Mucosa of descending colon (tissue), 3 donors: ENCODE data around the gene ZBTB44. TPM values are rescaled to one million over a fixed set of nuclear protein-coding genes. Genes with fewer than 3 reads are reported as not detected.

ENCODE experiments used
- ATAC-seq: fragments of 200-7000 bp; cut with Tn5 transposase; one replicate; pipeline ENCODE4 v1.9.1; 2020; ENCODE audit warnings: mild to moderate bottlenecking, moderate library complexity
- DNase-seq, 3 donors: peaks; one replicate each; pipeline ENCODE4 v3.0.0-alpha.2; 2020
- H3K36me3 ChIP-seq: fragments of 200-600 bp; one replicate; pipeline ENCODE4 v1.8.0; 2021; ENCODE audit warnings: low read depth, mild to moderate bottlenecking
- H3K4me1 ChIP-seq: fragments of 200-600 bp; one replicate; pipeline ENCODE4 v1.8.0; 2021; ENCODE audit warnings: low read depth, mild to moderate bottlenecking
- H3K4me3 ChIP-seq: fragments of 200-600 bp; one replicate; pipeline ENCODE4 v1.8.0; 2021; ENCODE audit warnings: mild to moderate bottlenecking
- H3K9me3 ChIP-seq: fragments of 200-600 bp; one replicate; pipeline ENCODE4 v1.8.0; 2021; ENCODE audit warnings: mild to moderate bottlenecking
- intact Hi-C, 2 donors: fragments of 100-400 bp; cut with DNase I in 1 of 2; cut with micrococcal nuclease in 1 of 2; formaldehyde crosslinking; loops; one replicate each; pipeline versions ENCODE4 v1.11.0 to v1.11.1; 2022; cut with DNase I, micrococcal nuclease
- total RNA-seq, 3 donors: library from RNA; stranded (reverse); fragmentation: NEBNext Ultra II Directional in 2 of 3; extraction: Animal tissue kit (Norgen Biotek cat#: 25700) in 2 of 3; gene quantifications; one replicate each; pipeline versions ENCODE4 v1.2.1 to v1.2.4, GENCODE V29; 2021 to 2023
- TF ChIP-seq, protein P1 (sequence below): fragments of 200-600 bp; IDR thresholded peaks from one replicate; pipeline ENCODE4 v1.8.0; 2022; ENCODE audit warnings: antibody characterized with exemption, mild to moderate bottlenecking
- donor health status: DM: no; HTN: no; CAD: no; lungs with moderate emphysema.
- donor health status: DM: no; HTN: no; CAD: no.
- donor health status: DM: no; HTN: yes; CAD: no.

The ZBTB44 gene
- total RNA-seq, 3 donors from 2014 or later = 26.5 to 56.8 (median 32.4) TPM

DNA sequence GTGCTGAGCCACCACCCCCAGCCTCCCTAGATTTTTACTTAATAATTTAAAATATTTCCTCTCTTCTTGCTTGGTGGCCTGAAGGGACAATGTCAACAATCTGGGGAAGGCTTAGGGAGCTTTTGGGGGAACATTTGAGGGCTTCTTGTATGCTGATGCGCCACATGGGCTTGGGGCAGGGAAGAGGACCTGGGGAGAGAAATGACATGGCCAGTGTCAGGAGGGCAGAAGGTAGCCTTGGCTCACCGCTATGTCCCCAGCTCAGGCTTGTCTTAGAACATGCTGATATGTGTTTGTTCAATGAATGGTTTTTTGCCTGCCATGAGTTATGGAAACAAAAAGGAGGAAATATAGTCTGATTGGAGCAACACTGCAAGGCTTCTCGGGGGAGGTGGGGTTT lies 103.6 kb downstream of the ZBTB44 start:
- Histone ChIP-seq H3K36me3 (peaks cover 6% of the 10 kb centered on the region), H3K4me1 (no peaks in the 10 kb centered on the region), H3K4me3 (no peak overlapping the region), H3K9me3 (no peaks in the 10 kb centered on the region)
- intact Hi-C loops = loop anchor here (10.0 kb wide), 1 partner anchor 654 kb away; no protein-coding TSS in a partner anchor
- peak in 1 of 3 donors; percentile 1 for DNase-seq
- no peak for ATAC-seq
- TF ChIP-seq, protein P1, sequence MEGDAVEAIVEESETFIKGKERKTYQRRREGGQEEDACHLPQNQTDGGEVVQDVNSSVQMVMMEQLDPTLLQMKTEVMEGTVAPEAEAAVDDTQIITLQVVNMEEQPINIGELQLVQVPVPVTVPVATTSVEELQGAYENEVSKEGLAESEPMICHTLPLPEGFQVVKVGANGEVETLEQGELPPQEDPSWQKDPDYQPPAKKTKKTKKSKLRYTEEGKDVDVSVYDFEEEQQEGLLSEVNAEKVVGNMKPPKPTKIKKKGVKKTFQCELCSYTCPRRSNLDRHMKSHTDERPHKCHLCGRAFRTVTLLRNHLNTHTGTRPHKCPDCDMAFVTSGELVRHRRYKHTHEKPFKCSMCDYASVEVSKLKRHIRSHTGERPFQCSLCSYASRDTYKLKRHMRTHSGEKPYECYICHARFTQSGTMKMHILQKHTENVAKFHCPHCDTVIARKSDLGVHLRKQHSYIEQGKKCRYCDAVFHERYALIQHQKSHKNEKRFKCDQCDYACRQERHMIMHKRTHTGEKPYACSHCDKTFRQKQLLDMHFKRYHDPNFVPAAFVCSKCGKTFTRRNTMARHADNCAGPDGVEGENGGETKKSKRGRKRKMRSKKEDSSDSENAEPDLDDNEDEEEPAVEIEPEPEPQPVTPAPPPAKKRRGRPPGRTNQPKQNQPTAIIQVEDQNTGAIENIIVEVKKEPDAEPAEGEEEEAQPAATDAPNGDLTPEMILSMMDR = no peak

DNA sequence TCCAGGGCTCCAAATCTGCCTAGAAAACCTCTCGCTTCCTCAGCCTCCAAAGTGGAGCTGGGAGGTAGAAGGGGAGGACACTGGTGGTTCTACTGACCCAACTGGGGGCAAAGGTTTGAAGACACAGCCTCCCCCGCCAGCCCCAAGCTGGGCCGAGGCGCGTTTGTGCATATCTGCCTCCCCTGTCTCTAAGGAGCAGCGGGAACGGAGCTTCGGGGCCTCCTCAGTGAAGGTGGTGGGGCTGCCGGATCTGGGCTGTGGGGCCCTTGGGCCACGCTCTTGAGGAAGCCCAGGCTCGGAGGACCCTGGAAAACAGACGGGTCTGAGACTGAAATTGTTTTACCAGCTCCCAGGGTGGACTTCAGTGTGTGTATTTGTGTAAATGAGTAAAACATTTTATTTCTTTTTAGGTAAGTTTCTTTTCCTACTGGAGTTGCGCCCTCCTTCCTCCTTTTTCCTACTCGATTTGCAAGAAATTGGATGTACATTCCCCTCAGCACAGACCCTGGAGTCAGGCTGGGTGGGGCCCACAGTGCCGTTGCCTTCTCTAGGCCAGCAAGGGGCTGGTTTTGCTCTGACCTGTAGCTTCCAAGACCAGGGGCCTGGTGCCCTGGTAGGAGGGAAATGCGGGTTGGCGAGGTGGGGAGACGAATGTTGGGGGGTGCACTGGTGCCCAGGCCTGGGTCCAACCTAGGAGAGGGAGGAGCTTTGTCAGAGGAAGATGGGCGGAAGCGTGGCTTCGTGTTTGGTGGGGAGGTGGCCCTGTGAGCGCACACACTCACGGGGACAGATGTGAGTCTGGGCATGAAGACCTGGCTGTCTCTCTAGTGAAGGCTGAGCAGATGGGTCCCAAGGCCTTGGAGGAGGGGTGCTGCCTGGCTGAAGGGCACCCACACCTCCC lies 104.5 kb downstream of the ZBTB44 start:
- Histone ChIP-seq H3K4me1 (no peaks in the 10 kb centered on the region), H3K36me3 (peaks cover 6% of the 10 kb centered on the region), H3K9me3 (no peaks in the 10 kb centered on the region), H3K4me3 (no peak overlapping the region)
- ATAC-seq (no peak), DNase-seq (peak in 2 of 3 donors; percentile 2 to 17)
- intact Hi-C loops = loop anchor here (10.0 kb wide), 1 partner anchor 655 kb away; no protein-coding TSS in a partner anchor
- TF ChIP-seq, protein P1 = no peak

DNA sequence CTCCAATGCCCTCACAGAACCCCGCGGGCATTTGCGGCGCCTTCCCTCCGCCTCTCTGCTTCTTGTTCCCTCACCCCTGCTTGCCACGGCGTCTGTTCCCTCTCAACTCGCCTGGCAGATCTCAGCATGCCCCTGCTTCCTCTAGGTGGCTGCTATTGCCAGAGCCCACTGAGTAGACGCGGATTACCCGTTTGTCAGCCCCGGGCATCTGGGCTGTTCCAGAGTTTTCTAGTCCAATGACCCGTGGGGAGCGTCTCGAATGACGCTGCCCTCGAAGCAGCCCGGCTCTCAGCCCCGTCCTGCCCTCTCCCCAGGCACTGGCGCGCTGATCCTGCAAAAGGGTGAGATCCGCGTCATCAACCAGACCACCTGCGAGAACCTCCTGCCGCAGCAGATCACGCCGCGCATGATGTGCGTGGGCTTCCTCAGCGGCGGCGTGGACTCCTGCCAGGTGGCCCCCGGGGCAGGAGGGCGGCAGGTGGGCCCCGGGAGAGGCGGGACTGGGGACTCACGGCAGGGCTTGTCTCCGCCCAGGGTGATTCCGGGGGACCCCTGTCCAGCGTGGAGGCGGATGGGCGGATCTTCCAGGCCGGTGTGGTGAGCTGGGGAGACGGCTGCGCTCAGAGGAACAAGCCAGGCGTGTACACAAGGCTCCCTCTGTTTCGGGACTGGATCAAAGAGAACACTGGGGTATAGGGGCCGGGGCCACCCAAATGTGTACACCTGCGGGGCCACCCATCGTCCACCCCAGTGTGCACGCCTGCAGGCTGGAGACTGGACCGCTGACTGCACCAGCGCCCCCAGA lies 105.4 kb downstream of the ZBTB44 start:
- Histone ChIP-seq H3K36me3 (peaks cover 6% of the 10 kb centered on the region), H3K9me3 (no peaks in the 10 kb centered on the region)
- ATAC-seq = no peak

DNA sequence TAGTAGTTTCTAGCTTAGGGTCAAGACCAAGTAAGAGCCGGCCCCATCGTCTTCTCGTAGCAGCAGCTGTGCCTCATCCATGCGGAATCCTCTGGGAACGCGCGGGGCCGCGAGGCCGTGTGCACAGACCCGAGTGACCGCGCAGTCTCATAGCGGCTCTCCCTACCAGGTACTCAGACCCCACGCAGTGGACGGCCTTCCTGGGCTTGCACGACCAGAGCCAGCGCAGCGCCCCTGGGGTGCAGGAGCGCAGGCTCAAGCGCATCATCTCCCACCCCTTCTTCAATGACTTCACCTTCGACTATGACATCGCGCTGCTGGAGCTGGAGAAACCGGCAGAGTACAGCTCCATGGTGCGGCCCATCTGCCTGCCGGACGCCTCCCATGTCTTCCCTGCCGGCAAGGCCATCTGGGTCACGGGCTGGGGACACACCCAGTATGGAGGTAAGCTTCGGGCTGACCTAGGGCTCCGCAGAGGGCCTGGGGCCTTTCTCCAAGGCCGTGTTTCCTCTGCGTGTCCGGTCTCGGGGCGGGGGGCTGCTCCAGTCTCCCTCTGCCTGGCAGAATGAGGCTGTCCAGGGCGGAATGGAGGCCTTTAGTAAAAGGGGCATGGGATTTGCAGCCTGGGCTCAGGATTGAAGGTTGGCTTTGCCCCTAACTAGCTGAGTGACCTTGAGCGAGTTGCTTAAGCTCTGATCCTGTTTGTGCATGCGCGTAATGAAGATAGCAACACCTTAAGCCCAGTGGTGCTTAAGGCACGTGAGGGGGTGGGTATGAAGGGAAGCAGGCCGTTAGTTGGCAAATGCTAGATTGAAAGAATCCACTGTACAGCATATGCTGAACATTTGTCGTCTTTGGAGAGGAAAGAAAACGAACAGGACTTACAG lies 106.2 kb downstream of the ZBTB44 start:
- Histone ChIP-seq H3K4me1 (no peaks in the 10 kb centered on the region), H3K36me3 (peaks cover 6% of the 10 kb centered on the region), H3K9me3 (no peaks in the 10 kb centered on the region), H3K4me3 (no peak overlapping the region)
- intact Hi-C loops = no loop called here
- TF ChIP-seq, protein P1 = no peak
- peak in 2 of 3 donors; percentile 2 to 23 for DNase-seq
- ATAC-seq = no peak

More for the DNA sequence above, 105.4 kb downstream of the ZBTB44 start:
- TF ChIP-seq, protein P1 = no peak
- intact Hi-C loops = no loop called here
- Histone ChIP-seq H3K4me1 (no peaks in the 10 kb centered on the region), H3K4me3 (no peak overlapping the region)
- peak in 2 of 3 donors; percentile 2 to 35 for DNase-seq

DNA sequence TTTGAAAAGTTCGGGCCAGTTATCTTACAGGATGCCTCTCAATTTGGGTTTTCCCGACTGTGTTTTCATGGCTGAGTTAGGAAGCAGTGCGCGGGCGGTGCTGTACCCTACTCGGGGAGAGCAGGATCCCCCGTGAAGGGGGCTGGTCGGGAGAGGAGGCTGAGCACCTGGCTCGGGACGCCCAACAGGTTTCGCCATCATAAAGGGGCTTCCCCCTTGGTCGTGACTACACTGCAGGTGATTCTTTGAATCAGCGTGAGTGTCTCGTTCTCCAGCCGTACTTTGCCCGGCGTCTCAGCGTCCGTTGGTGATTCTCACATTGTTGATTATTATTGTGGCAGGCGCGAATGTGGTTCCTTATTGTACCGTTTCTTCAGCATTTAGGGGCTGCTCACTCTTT lies 108.6 kb downstream of the ZBTB44 start:
- H3K4me1 ChIP-seq = no peaks in the 10 kb centered on the region
- peaks cover 6% of the 10 kb centered on the region for H3K36me3 ChIP-seq
- H3K9me3 ChIP-seq = no peaks in the 10 kb centered on the region
- intact Hi-C loops = no loop called here
- DNase-seq (peak; percentile 6 to 69 (median 55)), ATAC-seq (peak; percentile 77)
- H3K4me3 ChIP-seq = no peak overlapping the region
- TF ChIP-seq, protein P1 = no peak
